DMS153 treated with DMSO at 0.1 percent for 48 hours (cell line): ENCODE data around the gene CYP2C19.
"Not testable (repeated sequence)": the region's sequence is repeated elsewhere in the genome, so short reads cannot be mapped to it uniquely, and the experiment has no call there.

Experiments
- DNase-seq: peaks from one replicate; lab custom pipeline; 2025; ENCODE audit not compliant: unreplicated experiment; lab: John Stamatoyannopoulos, UW

Gene CYP2C19

DNA sequence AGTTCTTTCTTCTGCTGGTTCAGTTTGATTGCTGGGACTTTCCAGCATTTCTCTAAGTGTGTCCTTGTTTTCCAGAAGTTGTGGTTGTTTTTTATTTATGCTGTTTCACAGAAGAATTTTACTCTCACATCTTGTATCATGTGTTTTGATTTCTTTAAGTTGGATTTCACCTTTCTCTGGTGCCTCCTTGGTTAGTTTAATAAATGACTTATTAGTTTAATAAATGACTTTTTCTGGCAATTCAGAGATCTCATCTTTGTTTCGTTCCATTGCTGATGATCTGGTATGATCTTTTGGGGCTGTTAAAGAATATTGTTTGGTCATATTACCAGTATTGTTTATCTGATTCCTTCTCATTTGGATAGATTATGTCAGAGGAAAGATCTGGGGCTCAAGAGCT, 116.2 kb downstream of the CYP2C19 start:
- DNase-seq, result no peak

DNA sequence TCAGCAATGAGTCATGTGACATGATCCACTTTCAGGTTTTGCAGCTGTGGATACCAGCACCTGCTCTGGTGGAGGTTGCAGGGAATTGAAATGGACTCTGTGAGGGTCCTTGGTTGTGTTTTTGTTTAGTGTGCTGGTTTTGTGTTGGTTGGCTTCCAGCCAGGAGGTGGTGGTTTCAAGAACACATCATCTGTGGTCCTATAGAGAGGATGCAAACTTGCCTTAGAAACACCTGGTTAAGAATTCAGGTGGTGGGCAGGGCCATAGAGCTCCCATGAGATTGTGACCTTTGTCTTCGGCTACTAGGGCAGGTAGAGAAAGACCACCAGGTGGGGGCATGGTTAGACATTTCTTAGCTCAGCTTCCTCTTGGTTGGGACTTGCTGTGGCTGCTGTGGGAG, 116.7 kb downstream of the CYP2C19 start:
- no peak for DNase-seq

DNA sequence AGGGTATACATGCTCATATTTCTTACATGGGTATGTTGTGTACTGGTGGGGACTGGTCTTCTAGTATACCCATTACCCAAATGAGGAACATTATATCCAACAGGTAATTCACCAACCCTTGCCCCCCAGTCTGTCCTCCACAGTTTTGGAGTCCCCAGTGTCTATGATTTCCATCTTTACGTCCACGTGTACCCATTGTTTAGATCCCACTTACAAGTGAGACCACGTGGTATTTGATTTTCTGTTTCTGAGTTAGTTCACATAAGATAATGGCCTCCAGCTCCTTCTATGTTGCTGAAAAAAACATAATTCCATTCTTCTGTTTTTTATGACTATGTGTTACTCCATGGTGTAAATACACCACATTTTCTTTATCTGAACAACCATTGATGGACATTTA, 126.6 kb downstream of the CYP2C19 start:
- DNase-seq, result no peak

DNA sequence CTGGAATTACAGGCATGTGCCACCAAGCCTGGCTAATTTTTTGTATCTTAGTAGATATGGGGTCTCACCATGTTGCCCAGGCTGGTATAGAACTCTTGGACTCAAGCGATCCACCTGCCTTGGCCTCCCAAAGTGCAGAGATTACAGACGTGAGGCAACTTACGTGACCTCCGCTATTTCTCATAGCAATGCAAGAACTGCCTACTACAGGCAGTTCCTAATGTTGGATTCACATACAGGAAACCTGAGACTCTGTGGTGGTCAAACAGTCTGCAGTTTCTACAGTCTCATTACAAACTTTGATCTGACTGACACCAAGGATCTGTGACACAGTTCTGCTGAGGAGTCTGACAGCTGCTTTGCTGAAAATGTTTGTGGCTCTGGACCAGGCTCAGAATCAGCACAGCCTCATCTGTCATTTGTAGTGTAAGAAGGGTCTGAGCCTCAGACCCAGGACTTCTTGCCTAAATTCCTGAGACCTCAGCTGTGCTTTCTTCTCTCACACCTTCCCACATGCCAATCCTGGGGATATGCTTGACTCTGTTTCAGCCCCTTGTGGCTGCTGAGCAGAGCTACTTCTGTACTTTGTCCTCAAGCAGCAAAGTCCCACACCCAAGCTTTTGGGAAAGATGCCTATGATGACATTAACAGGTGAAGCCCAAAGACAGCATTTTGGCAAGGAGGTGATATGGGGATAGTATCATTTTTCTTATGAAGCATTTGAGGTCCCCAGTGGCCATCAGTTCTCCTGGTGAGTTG, 128.0 kb downstream of the CYP2C19 start:
- DNase-seq, result no peak

DNA sequence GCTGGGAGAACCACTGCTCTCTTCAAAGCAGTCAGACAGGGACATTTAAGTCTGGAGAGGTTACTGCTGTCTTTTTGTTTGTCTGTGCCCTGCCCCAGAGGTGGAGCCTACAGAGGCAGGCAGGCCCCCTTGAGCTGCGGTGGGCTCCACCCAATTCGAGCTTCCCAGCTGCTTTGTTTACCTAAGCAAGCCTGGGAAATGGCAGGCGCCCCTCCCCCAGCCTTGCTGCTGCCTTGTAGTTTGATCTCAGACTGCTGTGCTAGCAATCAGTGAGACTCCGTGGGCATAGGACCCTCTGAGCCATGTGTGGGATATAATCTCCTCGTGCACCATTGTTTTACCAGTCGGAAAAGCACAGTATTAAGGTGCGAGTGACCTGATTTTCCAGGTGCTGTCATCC, 135.9 kb downstream of the CYP2C19 start:
- DNase-seq, result not testable (repeated sequence)

DNA sequence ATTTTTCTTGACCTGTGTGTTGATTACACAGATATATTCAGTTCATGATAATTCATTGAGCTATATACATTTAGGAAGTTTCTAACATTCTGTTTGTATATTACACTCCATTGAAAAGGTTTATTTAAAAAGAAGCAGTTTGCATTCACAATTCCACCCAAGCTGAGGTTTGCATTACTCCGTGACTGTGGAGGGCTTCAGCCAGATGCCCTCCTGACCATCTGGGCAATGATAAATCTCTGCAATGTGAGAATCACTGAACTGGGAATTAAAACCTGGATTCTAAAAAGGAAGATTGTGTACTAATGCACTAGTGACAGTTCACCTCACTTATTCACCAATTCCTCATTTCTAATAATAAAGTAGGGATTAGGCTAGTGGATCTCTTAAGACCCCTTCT, 139.6 kb downstream of the CYP2C19 start:
- no peak for DNase-seq

DNA sequence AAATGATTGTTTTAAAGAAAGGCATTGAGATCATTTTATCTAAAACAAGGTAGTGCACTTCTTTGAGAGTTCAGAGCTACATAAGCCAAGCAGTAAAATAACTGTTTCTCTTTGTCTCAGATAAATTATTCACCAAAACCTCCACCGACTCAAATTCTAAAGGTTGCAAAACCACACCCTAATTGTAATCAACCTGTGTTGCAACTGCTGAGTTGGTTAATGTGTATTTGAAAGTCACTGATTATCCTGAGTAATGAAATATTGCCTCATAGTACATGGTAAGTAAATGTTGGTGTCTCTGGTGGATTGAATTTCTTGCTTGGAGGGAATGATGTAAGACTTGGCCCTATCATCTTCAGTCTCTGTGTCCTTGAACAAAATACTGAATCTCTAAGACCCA, 140.1 kb downstream of the CYP2C19 start:
- DNase-seq, result no peak
